ENCODE data around the gene IPMK. TPM values are rescaled to one million over a fixed set of nuclear protein-coding genes. Genes with fewer than 3 reads are reported as not detected.
"Not testable (repeated sequence)": the region's sequence is repeated elsewhere in the genome, so short reads cannot be mapped to it uniquely, and the experiment has no call there.

IPMK gene
- total RNA-seq, 1 experiment from 2014 or later, result 10.9 TPM

- H3K4me1 Mint-ChIP-seq, result peaks cover 21% of the 10 kb centered on the region
- no peaks in the 10 kb centered on the region for H3K9me3 Mint-ChIP-seq
- TF ChIP-seq GTF2I (CRISPR knock-in tag; conservative IDR thresholded peaks at IDR 0.05) (no peak), PRRX2 (CRISPR knock-in tag; IDR thresholded peaks at IDR 0.05) (no peak), ZNF219 (CRISPR knock-in tag; IDR thresholded peaks at IDR 0.05; ENCODE audit: borderline replicate concordance) (no peak)
- TF ChIP-seq, protein P1, sequence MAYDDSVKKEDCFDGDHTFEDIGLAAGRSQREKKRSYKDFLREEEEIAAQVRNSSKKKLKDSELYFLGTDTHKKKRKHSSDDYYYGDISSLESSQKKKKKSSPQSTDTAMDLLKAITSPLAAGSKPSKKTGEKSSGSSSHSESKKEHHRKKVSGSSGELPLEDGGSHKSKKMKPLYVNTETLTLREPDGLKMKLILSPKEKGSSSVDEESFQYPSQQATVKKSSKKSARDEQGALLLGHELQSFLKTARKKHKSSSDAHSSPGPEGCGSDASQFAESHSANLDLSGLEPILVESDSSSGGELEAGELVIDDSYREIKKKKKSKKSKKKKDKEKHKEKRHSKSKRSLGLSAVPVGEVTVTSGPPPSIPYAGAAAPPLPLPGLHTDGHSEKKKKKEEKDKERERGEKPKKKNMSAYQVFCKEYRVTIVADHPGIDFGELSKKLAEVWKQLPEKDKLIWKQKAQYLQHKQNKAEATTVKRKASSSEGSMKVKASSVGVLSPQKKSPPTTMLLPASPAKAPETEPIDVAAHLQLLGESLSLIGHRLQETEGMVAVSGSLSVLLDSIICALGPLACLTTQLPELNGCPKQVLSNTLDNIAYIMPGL (CRISPR knock-in tag; IDR thresholded peaks at IDR 0.05), result no peak
- no peak for ATAC-seq
- ChIA-PET CTCF (no interaction called here), POLR2A (no interaction called here)
- no peaks in the 10 kb centered on the region for H3K27me3 Mint-ChIP-seq (ENCODE audit: low read depth)
- no peaks in the 10 kb centered on the region for H3K36me3 Mint-ChIP-seq
- no peak overlapping the region for H3K4me3 Mint-ChIP-seq
- H3K27ac Mint-ChIP-seq, result no peak overlapping the region
- no peak for DNase-seq (ENCODE audit: low spot score)
Measured at GRCh38 chr10:58157076-58157766, 110.5 kb downstream of the IPMK start.

GRCh38 chr10:58155941-58156340, 111.8 kb downstream of the IPMK start:
- CTCF ChIA-PET; DNase-seq (ENCODE audit: low spot score); H3K27ac Mint-ChIP-seq; H3K36me3 Mint-ChIP-seq; H3K4me3 Mint-ChIP-seq; H3K9me3 Mint-ChIP-seq; H3K27me3 Mint-ChIP-seq (ENCODE audit: low read depth); POLR2A ChIA-PET; ATAC-seq: not testable (repeated sequence)
- H3K4me1 Mint-ChIP-seq, result peaks cover 25% of the 10 kb centered on the region

DNA sequence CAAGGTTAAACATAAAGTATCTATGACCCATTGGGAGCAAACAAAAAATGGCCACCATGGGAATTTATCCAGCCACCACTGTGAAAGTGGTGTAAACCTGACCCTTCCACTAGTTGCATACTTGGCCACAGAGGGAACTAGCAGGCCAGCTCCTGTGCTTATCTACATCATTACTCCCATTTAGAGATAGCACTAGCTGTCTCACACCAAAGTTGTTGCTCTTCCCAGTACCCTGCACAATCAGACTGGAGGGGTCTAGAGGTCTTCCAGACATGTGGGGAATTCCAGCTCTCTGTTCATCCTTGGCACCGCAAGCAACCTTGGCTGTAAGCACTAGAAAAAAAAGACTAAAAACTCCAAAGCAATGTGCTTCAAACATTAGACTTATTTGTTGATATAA, 113.9 kb downstream of the IPMK start:
- ChIA-PET POLR2A (no interaction called here), CTCF (interaction anchor here (1.7 to 3.1 kb wide), 3 partner anchors 11 to 496 kb away, joined by 8 to 39 read pairs (median 24); no protein-coding TSS in a partner anchor)
- H3K4me3 Mint-ChIP-seq, result no peak overlapping the region
- TF ChIP-seq AFF4 (CRISPR knock-in tag; IDR thresholded peaks at IDR 0.05; ENCODE audit: borderline replicate concordance), result no peak
- no peak for TF ChIP-seq FOXP4 (CRISPR knock-in tag; IDR thresholded peaks at IDR 0.05)
- no peak for TF ChIP-seq MXD4 (CRISPR knock-in tag; IDR thresholded peaks at IDR 0.05; ENCODE audit: borderline replicate concordance)
- no peak for TF ChIP-seq HMGA2 (CRISPR knock-in tag; IDR thresholded peaks at IDR 0.05)
- TF ChIP-seq TEAD1 (CRISPR knock-in tag; IDR thresholded peaks at IDR 0.05), result no peak
- TF ChIP-seq, protein P2, sequence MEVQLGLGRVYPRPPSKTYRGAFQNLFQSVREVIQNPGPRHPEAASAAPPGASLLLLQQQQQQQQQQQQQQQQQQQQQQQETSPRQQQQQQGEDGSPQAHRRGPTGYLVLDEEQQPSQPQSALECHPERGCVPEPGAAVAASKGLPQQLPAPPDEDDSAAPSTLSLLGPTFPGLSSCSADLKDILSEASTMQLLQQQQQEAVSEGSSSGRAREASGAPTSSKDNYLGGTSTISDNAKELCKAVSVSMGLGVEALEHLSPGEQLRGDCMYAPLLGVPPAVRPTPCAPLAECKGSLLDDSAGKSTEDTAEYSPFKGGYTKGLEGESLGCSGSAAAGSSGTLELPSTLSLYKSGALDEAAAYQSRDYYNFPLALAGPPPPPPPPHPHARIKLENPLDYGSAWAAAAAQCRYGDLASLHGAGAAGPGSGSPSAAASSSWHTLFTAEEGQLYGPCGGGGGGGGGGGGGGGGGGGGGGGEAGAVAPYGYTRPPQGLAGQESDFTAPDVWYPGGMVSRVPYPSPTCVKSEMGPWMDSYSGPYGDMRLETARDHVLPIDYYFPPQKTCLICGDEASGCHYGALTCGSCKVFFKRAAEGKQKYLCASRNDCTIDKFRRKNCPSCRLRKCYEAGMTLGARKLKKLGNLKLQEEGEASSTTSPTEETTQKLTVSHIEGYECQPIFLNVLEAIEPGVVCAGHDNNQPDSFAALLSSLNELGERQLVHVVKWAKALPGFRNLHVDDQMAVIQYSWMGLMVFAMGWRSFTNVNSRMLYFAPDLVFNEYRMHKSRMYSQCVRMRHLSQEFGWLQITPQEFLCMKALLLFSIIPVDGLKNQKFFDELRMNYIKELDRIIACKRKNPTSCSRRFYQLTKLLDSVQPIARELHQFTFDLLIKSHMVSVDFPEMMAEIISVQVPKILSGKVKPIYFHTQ (CRISPR knock-in tag; IDR thresholded peaks at IDR 0.05), result no peak
- no peak for TF ChIP-seq PRRX2 (CRISPR knock-in tag; IDR thresholded peaks at IDR 0.05)
- no peak for TF ChIP-seq ZNF281 (CRISPR knock-in tag; IDR thresholded peaks at IDR 0.05)
- TF ChIP-seq JUN (CRISPR knock-in tag; IDR thresholded peaks at IDR 0.05), result no peak
- TF ChIP-seq EMX1 (CRISPR knock-in tag; IDR thresholded peaks at IDR 0.05), result no peak
- no peak for TF ChIP-seq ZBTB43 (CRISPR knock-in tag; IDR thresholded peaks at IDR 0.05)
- TF ChIP-seq GTF2I (CRISPR knock-in tag; conservative IDR thresholded peaks at IDR 0.05), result no peak
- TF ChIP-seq, protein P3, sequence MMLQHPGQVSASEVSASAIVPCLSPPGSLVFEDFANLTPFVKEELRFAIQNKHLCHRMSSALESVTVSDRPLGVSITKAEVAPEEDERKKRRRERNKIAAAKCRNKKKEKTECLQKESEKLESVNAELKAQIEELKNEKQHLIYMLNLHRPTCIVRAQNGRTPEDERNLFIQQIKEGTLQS (CRISPR knock-in tag; conservative IDR thresholded peaks at IDR 0.05), result no peak

More for the DNA sequence above, 113.9 kb downstream of the IPMK start:
- DNase-seq (ENCODE audit: low spot score), result no peak
- no peaks in the 10 kb centered on the region for H3K36me3 Mint-ChIP-seq
- H3K9me3 Mint-ChIP-seq, result no peaks in the 10 kb centered on the region
- H3K27ac Mint-ChIP-seq, result no peak overlapping the region
- H3K4me1 Mint-ChIP-seq, result peaks cover 29% of the 10 kb centered on the region
- ATAC-seq, result no peak
- H3K27me3 Mint-ChIP-seq (ENCODE audit: low read depth), result no peaks in the 10 kb centered on the region

Data from WTC11 (cell line).